GM18507 (cell line): Measurements from ENCODE around the gene CCDC97.

Source experiments
- DNase-seq: peaks from one replicate; pipeline ENCODE4 v3.0.0; 2011; ENCODE audit warnings: low read depth; ENCODE audit not compliant: insufficient read length; ENCODE audit errors: extremely low spot score
- FAIRE-seq: peaks from 2 replicates; lab custom pipeline; 2011; peaks lifted over from hg19 to GRCh38; lab: Jason Lieb, UNC

CCDC97 gene

GRCh38 chr19:41318696-41319499 lies 8.9 kb downstream of the CCDC97 start:
- FAIRE-seq: no peak
- DNase-seq: no peak

GRCh38 chr19:41319500-41320184 lies 9.7 kb downstream of the CCDC97 start:
- no peak for DNase-seq
- FAIRE-seq: no peak

GRCh38 chr19:41320185-41320518 lies 10.2 kb downstream of the CCDC97 start:
- FAIRE-seq (no peak), DNase-seq (no peak)

GRCh38 chr19:41320568-41320967 lies 10.6 kb downstream of the CCDC97 start:
- no peak for FAIRE-seq
- no peak for DNase-seq

- no peak for DNase-seq
- no peak for FAIRE-seq
Observed at GRCh38 chr19:41321204-41321599, 11.2 kb downstream of the CCDC97 start.

- peak; percentile 62 for FAIRE-seq
Observed at GRCh38 chr19:41321600-41322270, 11.8 kb downstream of the CCDC97 start.

GRCh38 chr19:41322451-41322850 lies 12.5 kb downstream of the CCDC97 start:
- FAIRE-seq (no peak), DNase-seq (no peak)

More at GRCh38 chr19:41321600-41322270, 11.8 kb downstream of the CCDC97 start:
- DNase-seq: no peak

GRCh38 chr19:41323023-41323422 lies 13.1 kb downstream of the CCDC97 start:
- DNase-seq (no peak), FAIRE-seq (no peak)

- DNase-seq: no peak
- no peak for FAIRE-seq
Observed at GRCh38 chr19:41323430-41324125, 13.6 kb downstream of the CCDC97 start.

GRCh38 chr19:41324231-41324702 lies 14.3 kb downstream of the CCDC97 start:
- FAIRE-seq (no peak), DNase-seq (no peak)

GRCh38 chr19:41324921-41325639 lies 15.1 kb downstream of the CCDC97 start:
- DNase-seq (no peak), FAIRE-seq (no peak)

GRCh38 chr19:41325640-41325946 lies 15.6 kb downstream of the CCDC97 start:
- no peak for FAIRE-seq

GRCh38 chr19:41325947-41326706 lies 16.2 kb downstream of the CCDC97 start:
- FAIRE-seq (peak; percentile 86), DNase-seq (peak; percentile 50)

More at GRCh38 chr19:41325640-41325946, 15.6 kb downstream of the CCDC97 start:
- DNase-seq: no peak

- DNase-seq (no peak), FAIRE-seq (no peak)
Observed at GRCh38 chr19:41327076-41327575, 17.2 kb downstream of the CCDC97 start.

GRCh38 chr19:41327576-41328156 lies 17.7 kb downstream of the CCDC97 start:
- peak; percentile 79 for FAIRE-seq
- DNase-seq: peak; percentile 80

GRCh38 chr19:41328157-41328841 lies 18.3 kb downstream of the CCDC97 start:
- DNase-seq (no peak), FAIRE-seq (peak; percentile 64)

GRCh38 chr19:41328842-41329225 lies 18.9 kb downstream of the CCDC97 start:
- no peak for FAIRE-seq
- DNase-seq: no peak

GRCh38 chr19:41330481-41330880 lies 20.5 kb downstream of the CCDC97 start:
- DNase-seq (no peak), FAIRE-seq (no peak)
